ENCODE measurements around the gene PDE7B. TPM values are rescaled to one million over a fixed set of nuclear protein-coding genes. Genes with fewer than 3 reads are reported as not detected.

The PDE7B gene
- total RNA-seq, 1 donor from 2014 or later, result 12.6 TPM

GRCh38 chr6:135823851-135824250, 27.6 kb upstream of the PDE7B start:
- Histone ChIP-seq H3K27me3 (ENCODE audit: low read depth) (no peaks in the 10 kb centered on the region), H3K4me3 (no peak overlapping the region), H3K9me3 (replicated peaks) (no peaks in the 10 kb centered on the region), H3K36me3 (no peaks in the 10 kb centered on the region), H3K4me1 (no peaks in the 10 kb centered on the region), H3K27ac (replicated peaks) (no peak overlapping the region)
- no peak for DNase-seq
- TF ChIP-seq CTCF (IDR thresholded peaks at IDR 0.05; ENCODE audit: borderline replicate concordance), result no peak
- intact Hi-C loops (cut with micrococcal nuclease), result no loop called here

- H3K4me3 ChIP-seq, result no peak overlapping the region
- H3K4me1 ChIP-seq, result no peaks in the 10 kb centered on the region
- H3K27me3 ChIP-seq (ENCODE audit: low read depth), result no peaks in the 10 kb centered on the region
- H3K27ac ChIP-seq (replicated peaks), result no peak overlapping the region
- H3K9me3 ChIP-seq (replicated peaks), result no peaks in the 10 kb centered on the region
- intact Hi-C loops (cut with micrococcal nuclease), result no loop called here
- no peaks in the 10 kb centered on the region for H3K36me3 ChIP-seq
- TF ChIP-seq CTCF (IDR thresholded peaks at IDR 0.05; ENCODE audit: borderline replicate concordance), result no peak
- DNase-seq, result no peak
These were observed 25.2 kb upstream of the PDE7B start for GRCh38 chr6:135826236-135826804.

- Histone ChIP-seq H3K27ac (replicated peaks) (no peak overlapping the region), H3K4me3 (no peak overlapping the region), H3K4me1 (no peaks in the 10 kb centered on the region), H3K36me3 (no peaks in the 10 kb centered on the region), H3K27me3 (ENCODE audit: low read depth) (no peaks in the 10 kb centered on the region), H3K9me3 (replicated peaks) (no peaks in the 10 kb centered on the region)
- intact Hi-C loops (cut with micrococcal nuclease), result no loop called here
- no peak for TF ChIP-seq CTCF (IDR thresholded peaks at IDR 0.05; ENCODE audit: borderline replicate concordance)
- DNase-seq, result no peak
These were observed 23.5 kb upstream of the PDE7B start for GRCh38 chr6:135828021-135828420.

GRCh38 chr6:135830452-135830881, 21.0 kb upstream of the PDE7B start:
- no peaks in the 10 kb centered on the region for H3K4me1 ChIP-seq
- DNase-seq, result no peak
- no peak overlapping the region for H3K4me3 ChIP-seq
- no peak for TF ChIP-seq CTCF (IDR thresholded peaks at IDR 0.05; ENCODE audit: borderline replicate concordance)
- no peaks in the 10 kb centered on the region for H3K9me3 ChIP-seq (replicated peaks)
- H3K27me3 ChIP-seq (ENCODE audit: low read depth), result no peaks in the 10 kb centered on the region
- H3K27ac ChIP-seq (replicated peaks), result no peak overlapping the region
- no peaks in the 10 kb centered on the region for H3K36me3 ChIP-seq
- intact Hi-C loops (cut with micrococcal nuclease), result no loop called here

- Histone ChIP-seq H3K4me3 (no peak overlapping the region), H3K27me3 (ENCODE audit: low read depth) (no peaks in the 10 kb centered on the region), H3K9me3 (replicated peaks) (no peaks in the 10 kb centered on the region), H3K27ac (replicated peaks) (no peak overlapping the region), H3K36me3 (no peaks in the 10 kb centered on the region), H3K4me1 (no peaks in the 10 kb centered on the region)
- no peak for DNase-seq
- intact Hi-C loops (cut with micrococcal nuclease), result no loop called here
- no peak for TF ChIP-seq CTCF (IDR thresholded peaks at IDR 0.05; ENCODE audit: borderline replicate concordance)
These were observed 20.5 kb upstream of the PDE7B start for GRCh38 chr6:135831016-135831415.

All from left ventricle myocardium inferior (tissue), 1 donor.